OCI-LY7 (cell line): ENCODE results near the gene RAD54L2. TPM values are rescaled to one million over a fixed set of nuclear protein-coding genes. Genes with fewer than 3 reads are reported as not detected.
A peak's percentile ranks its signal among the peaks of the same experiment; 100 is the strongest.
"Not testable (repeated sequence)": the region's sequence is repeated elsewhere in the genome, so short reads cannot be mapped to it uniquely, and the experiment has no call there.

Experiments
- BruUV-seq: library from RNA; stranded (reverse); fragments of 400-500 nt; replicated peaks from 2 replicates; lab custom pipeline; 2021; lab: Mats Ljungman, UMichigan
- CTCF ChIA-PET: fragments of 300-600 bp; sonication (Branson Sonifier 250); formaldehyde crosslinking; loops from one replicate; lab custom pipeline; 2022; ENCODE audit warnings: antibody characterized with exemption; ENCODE audit not compliant: unreplicated experiment; lab: Charles Lee
- POLR2A ChIA-PET: fragments of 300-600 bp; sonication (Branson Sonifier 250); formaldehyde crosslinking; loops from one replicate; lab custom pipeline; 2022; ENCODE audit warnings: antibody characterized with exemption; lab: Charles Lee
- DNase-seq: peaks from one replicate; pipeline ENCODE4 v3.0.0-alpha.2; 2015; ENCODE audit warnings: low spot score
- H2AFZ ChIP-seq: fragments of 200-600 bp; sonication (generic), shearing (Covaris generic); 2 replicates; pipeline ENCODE4 v1.6.1; 2014; ENCODE audit warnings: mild to moderate bottlenecking, antibody characterized with exemption, low read length, moderate library complexity
- H3K27ac ChIP-seq: fragments of 200-600 bp; sonication (generic); 2 replicates; pipeline ENCODE4 v1.5.1; 2014; ENCODE audit warnings: mixed run types, low read depth, mild to moderate bottlenecking, moderate library complexity, low read length, inconsistent platforms; ENCODE audit not compliant: poor library complexity, severe bottlenecking
- H3K36me3 ChIP-seq: fragments of 200-600 bp; sonication (generic); 2 replicates; pipeline ENCODE4 v1.6.1; 2014; ENCODE audit warnings: mild to moderate bottlenecking, antibody characterized with exemption, low read length, moderate library complexity, mixed read lengths; ENCODE audit not compliant: insufficient read depth
- H3K4me1 ChIP-seq: fragments of 200-600 bp; sonication (generic); 2 replicates; pipeline ENCODE4 v1.5.1; 2014; ENCODE audit warnings: mild to moderate bottlenecking, low read length; ENCODE audit not compliant: insufficient read depth, poor library complexity, severe bottlenecking
- H3K4me2 ChIP-seq: fragments of 200-600 bp; sonication (generic); 2 replicates; pipeline ENCODE4 v1.6.1; 2014; ENCODE audit warnings: mild to moderate bottlenecking, low read length
- H3K4me3 ChIP-seq: fragments of 200-600 bp; sonication (generic); 2 replicates; pipeline ENCODE4 v1.5.1; 2014; ENCODE audit warnings: mild to moderate bottlenecking, low read depth, low read length; ENCODE audit not compliant: poor library complexity, severe bottlenecking
- H3K79me2 ChIP-seq: fragments of 200-600 bp; sonication (generic); 2 replicates; pipeline ENCODE4 v1.6.1; 2016; ENCODE audit warnings: low read depth, mild to moderate bottlenecking, low read length, moderate library complexity, mixed read lengths; ENCODE audit not compliant: insufficient read depth
- H3K9me2 ChIP-seq: fragments of 200-600 bp; sonication (generic); 2 replicates; pipeline ENCODE4 v1.6.1; 2016; ENCODE audit warnings: mild to moderate bottlenecking, low read length, mixed read lengths; ENCODE audit not compliant: insufficient read depth
- H3K9me3 ChIP-seq: fragments of 200-600 bp; sonication (generic); 2 replicates; pipeline ENCODE4 v1.6.1; 2014; ENCODE audit warnings: mild to moderate bottlenecking, mixed run types, low read length, mixed read lengths
- H4K20me1 ChIP-seq: fragments of 200-600 bp; sonication (generic); 2 replicates; pipeline ENCODE4 v1.6.1; 2014; ENCODE audit warnings: mild to moderate bottlenecking, antibody characterized with exemption, low read length, moderate library complexity, mixed read lengths; ENCODE audit not compliant: insufficient read depth
- CTCF ChIP-seq: fragments of 200-600 bp; sonication (generic); conservative IDR thresholded peaks from 2 replicates; pipeline ENCODE4 v1.5.1; 2014; ENCODE audit warnings: mild to moderate bottlenecking, antibody characterized with exemption, low read length, moderate library complexity, mixed read lengths
- EZH2phosphoT487 ChIP-seq: fragments of 200-600 bp; sonication (generic); IDR thresholded peaks from 2 replicates; pipeline ENCODE4 v1.6.1; 2018; ENCODE audit warnings: low read depth, borderline replicate concordance, mild to moderate bottlenecking, mixed run types, antibody characterized with exemption, low read length, moderate library complexity, mixed read lengths
- intact Hi-C: fragments of 100-400 bp; cut with micrococcal nuclease; formaldehyde crosslinking; loops from one replicate; pipeline ENCODE4 v1.10.0; 2022; ENCODE audit not compliant: unreplicated experiment
- total RNA-seq, 2 experiments: library from RNA; depleted of rRNA in 1 of 2; stranded (reverse); fragments of >200 nt in 1 of 2; shearing (Covaris generic) in 1 of 2; gene quantifications; 2 replicates each; pipeline ENCODE4 v1.2.3, GENCODE V29; 2014 to 2022

RAD54L2 gene
- total RNA-seq, 2 experiments from 2014 or later, result 15.0 to 34.0 TPM

DNA sequence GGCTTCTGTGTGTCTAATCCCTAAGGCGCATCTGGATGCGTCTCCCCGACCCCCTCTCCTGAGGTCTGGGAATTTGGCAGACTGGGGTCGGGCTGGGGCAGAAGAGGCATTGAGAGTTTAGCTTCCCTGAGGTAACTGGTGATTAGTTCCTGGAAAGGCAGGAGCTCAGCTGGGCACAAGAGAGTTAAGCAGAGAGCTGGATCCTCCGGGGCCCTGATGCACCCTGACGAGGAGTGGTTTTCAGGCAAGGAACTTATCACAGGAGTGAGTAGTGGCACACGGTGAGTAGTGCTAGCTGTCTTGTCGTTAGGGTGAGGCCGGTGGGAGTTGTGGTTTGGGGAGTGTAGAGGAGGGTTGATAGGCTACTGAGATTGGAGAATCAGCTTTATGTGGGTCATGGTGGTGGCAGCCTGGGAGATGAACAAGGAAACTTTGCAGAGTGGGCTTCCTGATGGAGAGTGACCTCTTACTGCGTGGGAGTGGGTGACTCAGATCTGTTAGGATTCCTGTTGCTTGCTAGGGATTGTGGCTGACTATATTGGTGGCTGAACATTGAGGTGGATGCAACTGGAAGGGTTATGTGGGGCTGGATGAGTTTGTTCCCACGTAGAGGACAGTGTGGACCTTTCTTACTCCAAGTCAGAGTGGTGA lies 897 bp downstream of the RAD54L2 start:
- Histone ChIP-seq H3K79me2 (peaks cover 25% of the 10 kb centered on the region; the same call in 1 of the 2 replicates), H3K9me3 (no peaks in the 10 kb centered on the region), H4K20me1 (no peaks in the 10 kb centered on the region), H3K4me1 (peaks cover 14% of the 10 kb centered on the region), H3K27ac (no peak overlapping the region), H3K4me3 (peak overlapping the region; percentile 94), H3K4me2 (peak overlapping the region; percentile 78), H3K36me3 (peaks cover 25% of the 10 kb centered on the region), H3K9me2 (no peaks in the 10 kb centered on the region), H2AFZ (peak overlapping the region; percentile 82)
- CTCF ChIA-PET, result interaction anchor here (1.0 to 1.9 kb wide), 2 partner anchors 38 kb away, joined by 4 to 6 read pairs; no protein-coding TSS in a partner anchor
- no TSS peak for BruUV-seq
- intact Hi-C loops, result loop anchor here (2.0 kb wide), 1 partner anchor 923 kb away; the partner anchor contains the start of gene MAPKAPK3
- POLR2A ChIA-PET, result interaction anchor here (0.8 to 1.5 kb wide), 3 partner anchors 11 to 54 kb away, joined by 3 to 8 read pairs (median 3); partner anchors contain the start of gene DCAF1
- no peak for TF ChIP-seq EZH2phosphoT487
- no peak for TF ChIP-seq CTCF
- DNase-seq, result peak; percentile 51

DNA sequence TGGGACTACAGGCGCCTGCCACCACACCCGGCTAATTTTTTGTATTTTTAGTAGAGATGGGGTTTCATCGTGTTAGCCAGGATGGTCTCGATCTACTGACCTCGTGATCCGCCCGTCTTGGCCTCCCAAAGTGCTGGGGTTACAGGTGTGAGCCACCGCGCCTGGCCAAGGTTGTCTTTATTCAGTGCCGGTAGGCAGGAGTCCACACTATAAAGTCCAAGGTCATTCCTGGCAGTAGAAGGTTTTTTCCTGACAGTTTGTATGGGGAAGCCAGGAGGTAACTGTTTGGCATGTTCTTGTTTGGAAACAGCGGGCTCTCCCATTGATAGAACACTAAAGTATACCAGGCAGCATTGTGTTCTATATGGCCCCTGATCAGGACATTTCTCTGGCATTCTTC lies 4.1 kb downstream of the RAD54L2 start:
- H4K20me1 ChIP-seq, H3K9me2 ChIP-seq, POLR2A ChIA-PET, H2AFZ ChIP-seq, H3K4me3 ChIP-seq, BruUV-seq, H3K4me2 ChIP-seq, H3K9me3 ChIP-seq, H3K27ac ChIP-seq, intact Hi-C loops, CTCF ChIA-PET, DNase-seq: not testable (repeated sequence)
- peaks cover 34% of the 10 kb centered on the region for H3K36me3 ChIP-seq
- H3K79me2 ChIP-seq, result peaks cover 25% of the 10 kb centered on the region; the same call in 1 of the 2 replicates
- H3K4me1 ChIP-seq, result peaks cover 14% of the 10 kb centered on the region

DNA sequence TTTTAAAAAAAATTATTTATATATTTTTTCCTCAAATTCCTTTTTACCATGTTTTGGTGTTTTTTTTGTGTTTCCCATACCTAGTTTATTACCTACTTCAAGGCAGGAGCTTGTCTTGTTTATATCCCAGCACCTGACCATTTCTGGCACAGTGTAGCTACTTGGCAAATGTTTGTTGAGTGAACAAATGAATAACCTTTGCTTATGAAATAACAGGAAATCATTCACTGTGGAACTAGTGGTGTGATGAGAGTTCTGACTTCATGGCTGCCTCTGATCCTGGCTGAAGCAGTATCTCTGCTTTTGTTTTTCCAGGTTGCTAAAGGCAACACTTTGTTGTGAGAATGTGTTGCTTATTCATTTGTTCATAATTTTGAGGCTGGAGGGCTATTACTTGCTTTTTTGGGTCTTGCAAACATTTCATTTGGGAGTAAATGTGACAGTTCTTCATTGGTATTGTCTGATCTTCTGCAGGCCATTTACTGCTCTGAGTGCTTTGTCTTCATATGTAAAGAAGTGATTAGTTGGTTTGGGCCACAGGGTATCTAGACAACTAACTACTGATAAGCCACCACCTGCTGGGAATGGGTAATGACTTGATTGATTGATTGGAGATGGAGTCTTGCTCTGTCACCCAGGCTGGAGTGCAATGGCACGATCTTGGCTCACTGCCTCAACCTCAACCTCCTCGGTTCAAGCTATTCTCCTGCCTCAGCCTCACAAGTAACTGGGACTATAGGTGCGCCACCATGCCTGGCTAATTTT lies 5.7 kb downstream of the RAD54L2 start:
- Histone ChIP-seq H3K4me3 (no peak overlapping the region), H3K79me2 (peaks cover 19% of the 10 kb centered on the region; the same call in 1 of the 2 replicates), H4K20me1 (no peaks in the 10 kb centered on the region), H3K36me3 (peaks cover 34% of the 10 kb centered on the region), H3K9me2 (no peaks in the 10 kb centered on the region), H3K4me1 (peaks cover 10% of the 10 kb centered on the region), H3K27ac (no peak overlapping the region), H2AFZ (no peak overlapping the region), H3K9me3 (no peaks in the 10 kb centered on the region), H3K4me2 (no peak overlapping the region)
- CTCF ChIA-PET, result no interaction called here
- BruUV-seq, result no TSS peak
- POLR2A ChIA-PET, result interaction anchor here (0.6 kb wide), 1 partner anchor 40 kb away, joined by 4 read pairs; no protein-coding TSS in a partner anchor
- TF ChIP-seq CTCF (no peak), EZH2phosphoT487 (no peak)
- intact Hi-C loops, result no loop called here
- DNase-seq, result no peak
